ENCODE data around the gene COL28A1. TPM values are rescaled to one million over a fixed set of nuclear protein-coding genes. Genes with fewer than 3 reads are reported as not detected.
A peak's percentile ranks its signal among the peaks of the same experiment; 100 is the strongest.

COL28A1 gene
- total RNA-seq, 1 donor, result 0.36 TPM

GRCh38 chr7:7330997-7331396, 204.7 kb downstream of the COL28A1 start:
- H3K4me3 ChIP-seq (ENCODE audit: insufficient read depth, low read length), result no peak overlapping the region
- no peak overlapping the region for H3K27ac ChIP-seq (ENCODE audit: low read depth, low read length)
- H3K9me3 ChIP-seq (ENCODE audit: low read depth, low read length), result no peaks in the 10 kb centered on the region
- H3K36me3 ChIP-seq (ENCODE audit: insufficient read depth, low read length), result no peaks in the 10 kb centered on the region
- H2AFZ ChIP-seq (ENCODE audit: low read length), result no peak overlapping the region
- H3K4me1 ChIP-seq (ENCODE audit: insufficient read depth, low read length), result no peaks in the 10 kb centered on the region
- TF ChIP-seq, protein P1, sequence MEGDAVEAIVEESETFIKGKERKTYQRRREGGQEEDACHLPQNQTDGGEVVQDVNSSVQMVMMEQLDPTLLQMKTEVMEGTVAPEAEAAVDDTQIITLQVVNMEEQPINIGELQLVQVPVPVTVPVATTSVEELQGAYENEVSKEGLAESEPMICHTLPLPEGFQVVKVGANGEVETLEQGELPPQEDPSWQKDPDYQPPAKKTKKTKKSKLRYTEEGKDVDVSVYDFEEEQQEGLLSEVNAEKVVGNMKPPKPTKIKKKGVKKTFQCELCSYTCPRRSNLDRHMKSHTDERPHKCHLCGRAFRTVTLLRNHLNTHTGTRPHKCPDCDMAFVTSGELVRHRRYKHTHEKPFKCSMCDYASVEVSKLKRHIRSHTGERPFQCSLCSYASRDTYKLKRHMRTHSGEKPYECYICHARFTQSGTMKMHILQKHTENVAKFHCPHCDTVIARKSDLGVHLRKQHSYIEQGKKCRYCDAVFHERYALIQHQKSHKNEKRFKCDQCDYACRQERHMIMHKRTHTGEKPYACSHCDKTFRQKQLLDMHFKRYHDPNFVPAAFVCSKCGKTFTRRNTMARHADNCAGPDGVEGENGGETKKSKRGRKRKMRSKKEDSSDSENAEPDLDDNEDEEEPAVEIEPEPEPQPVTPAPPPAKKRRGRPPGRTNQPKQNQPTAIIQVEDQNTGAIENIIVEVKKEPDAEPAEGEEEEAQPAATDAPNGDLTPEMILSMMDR (IDR thresholded peaks at IDR 0.05; ENCODE audit: extremely low read depth, low read depth, low read length), result peak; percentile 22
- no peak overlapping the region for H3K4me2 ChIP-seq (ENCODE audit: insufficient read depth, low read length)
- H4K20me1 ChIP-seq (ENCODE audit: insufficient read depth, low read length), result no peaks in the 10 kb centered on the region
- peaks cover 12% of the 10 kb centered on the region for H3K27me3 ChIP-seq (ENCODE audit: insufficient read depth, low read length)
- no peak for DNase-seq (ENCODE audit: insufficient read length, low spot score, missing footprints)
- no peaks in the 10 kb centered on the region for H3K79me2 ChIP-seq (ENCODE audit: insufficient read depth, low read length)

DNA sequence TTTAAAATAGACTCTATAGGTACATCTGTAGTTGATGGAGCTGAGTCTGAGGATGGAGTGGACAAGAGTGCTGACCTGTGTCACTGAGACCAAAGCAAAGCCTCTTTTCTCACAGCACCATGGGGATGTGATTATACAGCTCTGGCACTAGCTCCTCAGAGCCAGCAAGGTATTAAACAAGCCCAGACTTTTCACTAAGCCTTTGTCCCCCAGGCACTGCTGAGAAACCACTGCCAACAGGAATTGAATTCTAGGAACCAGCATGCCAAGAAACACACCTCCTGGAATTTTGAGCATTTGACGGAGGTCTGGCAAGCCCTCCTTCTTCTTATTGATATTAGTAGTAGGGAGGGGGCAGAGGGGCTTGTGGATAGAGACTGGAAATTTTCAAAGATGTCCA, 206.3 kb downstream of the COL28A1 start:
- H2AFZ ChIP-seq (ENCODE audit: low read length), result no peak overlapping the region
- H3K36me3 ChIP-seq (ENCODE audit: insufficient read depth, low read length), result no peaks in the 10 kb centered on the region
- no peaks in the 10 kb centered on the region for H3K79me2 ChIP-seq (ENCODE audit: insufficient read depth, low read length)

DNA sequence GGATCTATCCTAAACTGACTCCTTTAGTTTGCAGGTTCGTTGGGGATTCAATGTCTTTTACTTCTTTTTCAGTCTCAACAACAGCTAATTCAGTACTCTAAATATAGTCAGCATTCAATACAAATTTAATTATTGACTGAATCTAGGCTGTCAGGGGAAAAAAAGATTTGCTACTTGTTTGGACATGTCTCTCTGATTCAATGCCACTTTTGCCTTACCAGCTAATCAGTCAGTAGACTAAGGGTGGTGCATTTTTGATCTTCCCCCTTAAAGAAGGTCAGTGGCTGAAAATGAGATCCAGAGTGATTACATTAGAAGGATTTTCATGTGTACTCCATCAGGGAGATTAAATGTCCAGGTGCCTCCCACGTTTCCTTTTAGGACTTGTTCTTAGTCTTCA, 208.2 kb downstream of the COL28A1 start:
- Histone ChIP-seq H3K4me2 (ENCODE audit: insufficient read depth, low read length) (no peak overlapping the region), H3K27ac (ENCODE audit: low read depth, low read length) (no peak overlapping the region)

More for the DNA sequence above, 206.3 kb downstream of the COL28A1 start:
- Histone ChIP-seq H3K9me3 (ENCODE audit: low read depth, low read length) (no peaks in the 10 kb centered on the region), H3K4me2 (ENCODE audit: insufficient read depth, low read length) (no peak overlapping the region), H3K27me3 (ENCODE audit: insufficient read depth, low read length) (peaks cover 12% of the 10 kb centered on the region), H3K4me3 (ENCODE audit: insufficient read depth, low read length) (no peak overlapping the region), H3K4me1 (ENCODE audit: insufficient read depth, low read length) (no peaks in the 10 kb centered on the region), H3K27ac (ENCODE audit: low read depth, low read length) (no peak overlapping the region), H4K20me1 (ENCODE audit: insufficient read depth, low read length) (no peaks in the 10 kb centered on the region)
- TF ChIP-seq, protein P1 (IDR thresholded peaks at IDR 0.05; ENCODE audit: extremely low read depth, low read depth, low read length), result no peak
- no peak for DNase-seq (ENCODE audit: insufficient read length, low spot score, missing footprints)

GRCh38 chr7:7324698-7325097, 211.0 kb downstream of the COL28A1 start:
- Histone ChIP-seq H4K20me1 (ENCODE audit: insufficient read depth, low read length) (no peaks in the 10 kb centered on the region), H3K4me2 (ENCODE audit: insufficient read depth, low read length) (peak overlapping the region; percentile 3), H3K4me3 (ENCODE audit: insufficient read depth, low read length) (no peak overlapping the region), H2AFZ (ENCODE audit: low read length) (no peak overlapping the region), H3K9me3 (ENCODE audit: low read depth, low read length) (no peaks in the 10 kb centered on the region), H3K27ac (ENCODE audit: low read depth, low read length) (no peak overlapping the region), H3K79me2 (ENCODE audit: insufficient read depth, low read length) (no peaks in the 10 kb centered on the region), H3K4me1 (ENCODE audit: insufficient read depth, low read length) (no peaks in the 10 kb centered on the region), H3K27me3 (ENCODE audit: insufficient read depth, low read length) (peaks cover 7% of the 10 kb centered on the region), H3K36me3 (ENCODE audit: insufficient read depth, low read length) (no peaks in the 10 kb centered on the region)
- TF ChIP-seq, protein P1 (IDR thresholded peaks at IDR 0.05; ENCODE audit: extremely low read depth, low read depth, low read length), result no peak
- DNase-seq (ENCODE audit: insufficient read length, low spot score, missing footprints), result no peak

More for the DNA sequence above, 208.2 kb downstream of the COL28A1 start:
- Histone ChIP-seq H3K4me1 (ENCODE audit: insufficient read depth, low read length) (no peaks in the 10 kb centered on the region), H3K79me2 (ENCODE audit: insufficient read depth, low read length) (no peaks in the 10 kb centered on the region), H3K36me3 (ENCODE audit: insufficient read depth, low read length) (no peaks in the 10 kb centered on the region), H3K27me3 (ENCODE audit: insufficient read depth, low read length) (peaks cover 12% of the 10 kb centered on the region), H2AFZ (ENCODE audit: low read length) (no peak overlapping the region), H3K4me3 (ENCODE audit: insufficient read depth, low read length) (no peak overlapping the region), H4K20me1 (ENCODE audit: insufficient read depth, low read length) (no peaks in the 10 kb centered on the region), H3K9me3 (ENCODE audit: low read depth, low read length) (no peaks in the 10 kb centered on the region)
- TF ChIP-seq, protein P1 (IDR thresholded peaks at IDR 0.05; ENCODE audit: extremely low read depth, low read depth, low read length), result no peak
- no peak for DNase-seq (ENCODE audit: insufficient read length, low spot score, missing footprints)
